ENCODE measurements around the gene CHPF2. TPM values are rescaled to one million over a fixed set of nuclear protein-coding genes. Genes with fewer than 3 reads are reported as not detected.

CHPF2 gene
- total RNA-seq, 1 donor from 2014 or later: 17.3 TPM

- H3K27ac ChIP-seq (replicated peaks): no peak overlapping the region
- TF ChIP-seq CTCF (IDR thresholded peaks at IDR 0.05; ENCODE audit: borderline replicate concordance): no peak
- H3K9me3 ChIP-seq (replicated peaks): no peaks in the 10 kb centered on the region
- peaks cover 27% of the 10 kb centered on the region for H3K4me1 ChIP-seq
- intact Hi-C loops (cut with micrococcal nuclease): no loop called here
- DNase-seq: no peak
- H3K4me3 ChIP-seq: no peak overlapping the region
- peaks cover 63% of the 10 kb centered on the region for H3K36me3 ChIP-seq
- no peaks in the 10 kb centered on the region for H3K27me3 ChIP-seq (ENCODE audit: low read depth)
Observed at GRCh38 chr7:151223728-151224127, 8.6 kb upstream of the CHPF2 start.

DNA sequence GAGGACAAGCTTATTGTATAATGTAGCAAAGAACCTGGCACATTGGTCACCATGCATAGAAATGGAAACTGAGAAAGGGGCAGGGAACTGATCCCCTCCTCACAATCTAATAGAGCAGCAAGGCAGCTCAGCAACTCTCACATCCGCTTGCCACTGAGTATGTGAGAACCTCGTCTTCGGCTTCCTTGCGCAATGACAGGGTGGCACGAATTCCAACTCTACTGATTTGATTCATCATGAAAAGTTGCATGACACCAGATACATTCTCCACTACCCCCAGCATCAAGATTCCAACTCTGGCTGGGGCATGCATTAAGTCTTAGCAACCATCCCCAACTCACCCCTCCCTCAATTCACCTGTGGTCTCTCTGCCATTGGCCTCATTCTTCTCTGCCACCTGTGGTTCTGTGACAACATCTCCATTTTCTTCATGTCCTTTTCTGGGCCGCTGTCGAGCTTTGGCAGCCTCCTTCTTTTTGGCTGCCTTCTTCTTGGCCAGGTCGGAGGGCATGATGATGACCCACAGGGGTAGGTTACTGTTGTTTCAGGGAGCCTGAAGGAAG, 6.3 kb upstream of the CHPF2 start:
- H3K27ac ChIP-seq (replicated peaks): no peak overlapping the region
- H3K27me3 ChIP-seq (ENCODE audit: low read depth): no peaks in the 10 kb centered on the region
- peaks cover 40% of the 10 kb centered on the region for H3K36me3 ChIP-seq
- intact Hi-C loops (cut with micrococcal nuclease): no loop called here
- TF ChIP-seq CTCF (IDR thresholded peaks at IDR 0.05; ENCODE audit: borderline replicate concordance): no peak
- no peak for DNase-seq
- H3K9me3 ChIP-seq (replicated peaks): no peaks in the 10 kb centered on the region
- peaks cover 28% of the 10 kb centered on the region for H3K4me1 ChIP-seq
- H3K4me3 ChIP-seq: peak overlapping the region; percentile 93

GRCh38 chr7:151226560-151226874, 5.8 kb upstream of the CHPF2 start:
- H3K27me3 ChIP-seq (ENCODE audit: low read depth): no peaks in the 10 kb centered on the region
- H3K4me3 ChIP-seq: peak overlapping the region; percentile 93
- peaks cover 33% of the 10 kb centered on the region for H3K4me1 ChIP-seq
- no peak for DNase-seq
- H3K36me3 ChIP-seq: peaks cover 35% of the 10 kb centered on the region
- intact Hi-C loops (cut with micrococcal nuclease): no loop called here
- TF ChIP-seq CTCF (IDR thresholded peaks at IDR 0.05; ENCODE audit: borderline replicate concordance): no peak
- H3K27ac ChIP-seq (replicated peaks): peak overlapping the region; percentile 91
- no peaks in the 10 kb centered on the region for H3K9me3 ChIP-seq (replicated peaks)

GRCh38 chr7:151226875-151227782, 5.2 kb upstream of the CHPF2 start, which contains the start of gene ABCF2:
Gene ABCF2, minus strand, starts transcription at chr7:151227205. Its CDS starts 747 bp downstream, at chr7:151226458.
- no peak for TF ChIP-seq CTCF (IDR thresholded peaks at IDR 0.05; ENCODE audit: borderline replicate concordance)

GRCh38 chr7:151228024-151228866, 4.0 kb upstream of the CHPF2 start:
- H3K9me3 ChIP-seq (replicated peaks): no peaks in the 10 kb centered on the region
- intact Hi-C loops (cut with micrococcal nuclease): no loop called here
- peaks cover 18% of the 10 kb centered on the region for H3K36me3 ChIP-seq
- H3K27me3 ChIP-seq (ENCODE audit: low read depth): no peaks in the 10 kb centered on the region
- H3K4me3 ChIP-seq: peak overlapping the region; percentile 93
- peaks cover 49% of the 10 kb centered on the region for H3K4me1 ChIP-seq
- no peak for DNase-seq
- no peak for TF ChIP-seq CTCF (IDR thresholded peaks at IDR 0.05; ENCODE audit: borderline replicate concordance)
- H3K27ac ChIP-seq (replicated peaks): peak overlapping the region; percentile 91

More at GRCh38 chr7:151226875-151227782, 5.2 kb upstream of the CHPF2 start, which contains the start of gene ABCF2:
- Histone ChIP-seq H3K27ac (replicated peaks) (peak within 1 kb of the TSS; percentile 91), H3K4me3 (peak within 1 kb of the TSS; percentile 93), H3K4me1 (peaks cover 39% of the 10 kb centered on the region), H3K9me3 (replicated peaks) (no peaks in the 10 kb centered on the region), H3K27me3 (ENCODE audit: low read depth) (no peaks in the 10 kb centered on the region), H3K36me3 (peaks cover 29% of the 10 kb centered on the region)
- peak; percentile 99 for DNase-seq
- intact Hi-C loops (cut with micrococcal nuclease): no loop called here
